Measurements from ENCODE around the gene FBLN1.

- no peak for TF ChIP-seq CTCF (conservative IDR thresholded peaks at IDR 0.05)
- TF ChIP-seq EZH2 (IDR thresholded peaks at IDR 0.05; ENCODE audit: low read depth): no peak
Observed at GRCh38 chr22:45491841-45492240, 10.8 kb upstream of the FBLN1 start.

Measured in PC-9 (cell line).